ENCODE data around the gene SORBS2. TPM values are rescaled to one million over a fixed set of nuclear protein-coding genes. Genes with fewer than 3 reads are reported as not detected.

SORBS2 gene
- total RNA-seq, 1 experiment from 2014 or later = 9.7 TPM

DNA sequence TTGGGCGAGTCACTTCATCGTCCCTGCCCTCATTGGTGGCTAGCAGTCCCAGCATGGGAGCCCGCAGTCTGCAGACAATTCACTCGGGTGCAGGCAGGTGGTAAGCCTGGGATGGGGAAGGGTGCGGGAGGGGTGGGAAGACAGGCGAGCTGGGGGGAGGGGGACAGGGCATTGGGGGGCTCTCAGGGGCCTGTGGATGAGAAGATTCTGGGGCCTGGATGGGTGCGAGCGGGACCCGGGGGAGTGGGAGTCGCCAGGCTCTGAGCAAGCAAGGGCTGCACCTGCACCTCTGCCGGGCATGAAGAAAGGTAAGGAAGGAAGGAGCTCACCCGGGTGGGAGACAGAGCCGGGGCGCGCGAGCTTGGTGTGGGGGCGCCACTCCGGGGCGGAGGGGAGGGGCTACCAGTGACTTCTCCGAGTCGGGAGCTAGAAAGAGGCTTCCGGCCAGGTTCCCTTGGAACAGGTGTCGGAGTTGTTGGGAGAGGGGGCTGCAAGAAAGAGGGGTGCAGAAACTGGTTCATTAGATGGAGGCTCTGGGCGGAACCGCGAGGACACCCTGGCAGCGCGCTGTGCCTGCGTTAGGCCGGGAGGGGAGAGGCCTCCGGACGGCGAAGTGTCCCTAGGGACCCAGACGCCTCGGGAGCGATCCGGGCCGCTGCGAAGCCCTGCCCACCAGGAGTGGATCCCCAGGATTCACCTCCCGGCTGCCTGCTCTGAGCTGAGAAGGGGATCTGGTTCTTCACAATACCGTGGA, 173.3 kb downstream of the SORBS2 start:
- Histone ChIP-seq H3K14ac (ENCODE audit: insufficient read depth, low read length) (peak overlapping the region; percentile 73), H2AFZ (ENCODE audit: low read length) (no peak overlapping the region), H3K23ac (ENCODE audit: insufficient read length, low read depth, low read length) (no peak overlapping the region), H3K27ac (ENCODE audit: insufficient read length, low read depth, low read length) (no peak overlapping the region), H3K9ac (ENCODE audit: extremely low read depth, insufficient read length, low read length) (no peak overlapping the region), H2BK5ac (ENCODE audit: insufficient read length, low read length) (no peak overlapping the region), H3K27me3 (ENCODE audit: insufficient read depth, low read length) (no peaks in the 10 kb centered on the region; the same call in 1 of the 2 replicates), H3K4ac (ENCODE audit: low read depth, low read length) (no peak overlapping the region), H3T11ph (ENCODE audit: low read length) (no peak overlapping the region), H2BK20ac (ENCODE audit: low read depth, low read length, poor library complexity, severe bottlenecking) (no peak overlapping the region), H2AK5ac (ENCODE audit: insufficient read length, low read length) (no peak overlapping the region), H2BK120ac (ENCODE audit: low read depth, low read length, poor library complexity, severe bottlenecking) (no peak overlapping the region), H2BK15ac (ENCODE audit: low read depth, low read length) (no peak overlapping the region), H2BK12ac (ENCODE audit: insufficient read length, low read depth, low read length) (no peak overlapping the region), H3K56ac (ENCODE audit: insufficient read length, low read depth, low read length) (no peak overlapping the region), H3K4me2 (ENCODE audit: insufficient read depth, insufficient read length, low read length) (no peak overlapping the region), H3K18ac (ENCODE audit: insufficient read length, low read depth, low read length) (no peak overlapping the region), H3K79me1 (ENCODE audit: insufficient read depth, low read depth, low read length, poor library complexity, severe bottlenecking) (no peaks in the 10 kb centered on the region), H3K4me1 (ENCODE audit: insufficient read depth, low read length) (0 out of 2 replicates have a peak, but pooled peaks cover 2% of the 10 kb centered on the region), H3K23me2 (ENCODE audit: insufficient read length, low read depth, low read length, poor library complexity, severe bottlenecking) (peaks cover 6% of the 10 kb centered on the region), H3K79me2 (ENCODE audit: insufficient read depth, low read length) (no peaks in the 10 kb centered on the region), H4K8ac (replicated peaks; ENCODE audit: insufficient read length, low read depth, low read length) (no peak overlapping the region), H4K5ac (ENCODE audit: insufficient read length, low read depth, low read length) (no peak overlapping the region), H4K91ac (ENCODE audit: insufficient read length, low read depth, low read length) (no peak overlapping the region), H4K20me1 (ENCODE audit: control insufficient read depth, insufficient read depth, insufficient read length) (no peaks in the 10 kb centered on the region), H3K9me3 (ENCODE audit: control insufficient read depth, low read depth, low read length) (no peaks in the 10 kb centered on the region)
- Mint-ChIP-seq H3K27me3 (ENCODE audit: low read depth) (no peaks in the 10 kb centered on the region), H3K27ac (no peak overlapping the region; a peak in 1 of 7 replicates), H3K4me3 (peak overlapping the region in 1 of 2 experiments; percentile 44; a peak in 2 of 5 replicates), H3K36me3 (ENCODE audit: insufficient read depth in 1 of 3, low read depth in 3 of 3) (peaks cover 3 to 15% (median 12%) of the 10 kb centered on the region in 3 experiments; a peak in 6 of 7 replicates), H3K9me3 (peaks cover 3% of the 10 kb centered on the region in 2 experiments; a peak in 3 of 5 replicates), H3K4me1 (peaks cover 33 to 37% of the 10 kb centered on the region in 2 experiments)
- no CpG with 5 or more reads among the region's 41 CpGs for WGBS (ENCODE audit: extremely low coverage, insufficient read length, low lambda C conversion rate)
- peak; percentile 39 for DNase-seq
- TF ChIP-seq, protein P1, sequence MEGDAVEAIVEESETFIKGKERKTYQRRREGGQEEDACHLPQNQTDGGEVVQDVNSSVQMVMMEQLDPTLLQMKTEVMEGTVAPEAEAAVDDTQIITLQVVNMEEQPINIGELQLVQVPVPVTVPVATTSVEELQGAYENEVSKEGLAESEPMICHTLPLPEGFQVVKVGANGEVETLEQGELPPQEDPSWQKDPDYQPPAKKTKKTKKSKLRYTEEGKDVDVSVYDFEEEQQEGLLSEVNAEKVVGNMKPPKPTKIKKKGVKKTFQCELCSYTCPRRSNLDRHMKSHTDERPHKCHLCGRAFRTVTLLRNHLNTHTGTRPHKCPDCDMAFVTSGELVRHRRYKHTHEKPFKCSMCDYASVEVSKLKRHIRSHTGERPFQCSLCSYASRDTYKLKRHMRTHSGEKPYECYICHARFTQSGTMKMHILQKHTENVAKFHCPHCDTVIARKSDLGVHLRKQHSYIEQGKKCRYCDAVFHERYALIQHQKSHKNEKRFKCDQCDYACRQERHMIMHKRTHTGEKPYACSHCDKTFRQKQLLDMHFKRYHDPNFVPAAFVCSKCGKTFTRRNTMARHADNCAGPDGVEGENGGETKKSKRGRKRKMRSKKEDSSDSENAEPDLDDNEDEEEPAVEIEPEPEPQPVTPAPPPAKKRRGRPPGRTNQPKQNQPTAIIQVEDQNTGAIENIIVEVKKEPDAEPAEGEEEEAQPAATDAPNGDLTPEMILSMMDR (conservative IDR thresholded peaks at IDR 0.05) = no peak
